IPS-15b (cell line): ENCODE results near the gene LIFR.

Experiments
- H3K27me3 ChIP-seq: one replicate; pipeline ENCODE4 v1.6.1; 2013; ENCODE audit warnings: low read length; ENCODE audit not compliant: control insufficient read depth, insufficient read depth
- H3K36me3 ChIP-seq: one replicate; pipeline ENCODE4 v1.6.1; 2013; ENCODE audit warnings: low read length; ENCODE audit not compliant: control insufficient read depth, insufficient read depth
- H3K4me1 ChIP-seq: one replicate; pipeline ENCODE4 v1.6.1; 2013; ENCODE audit warnings: mild to moderate bottlenecking, low read length; ENCODE audit not compliant: control insufficient read depth, insufficient read depth
- H3K4me3 ChIP-seq: one replicate; pipeline ENCODE4 v1.5.1; 2013; ENCODE audit warnings: low read depth, low read length
- H3K9ac ChIP-seq: one replicate; pipeline ENCODE4 v1.6.1; 2013; ENCODE audit warnings: low read depth, mild to moderate bottlenecking, low read length
- H3K9me3 ChIP-seq: one replicate; pipeline ENCODE4 v1.6.1; 2013; ENCODE audit warnings: mild to moderate bottlenecking, low read length; ENCODE audit not compliant: control insufficient read depth, insufficient read depth

LIFR gene

GRCh38 chr5:38468202-38468673, 88.2 kb downstream of the LIFR start:
- Histone ChIP-seq H3K36me3 (no peaks in the 10 kb centered on the region), H3K9me3 (no peaks in the 10 kb centered on the region), H3K4me1 (no peaks in the 10 kb centered on the region), H3K27me3 (no peaks in the 10 kb centered on the region), H3K4me3 (no peak overlapping the region), H3K9ac (no peak overlapping the region)

DNA sequence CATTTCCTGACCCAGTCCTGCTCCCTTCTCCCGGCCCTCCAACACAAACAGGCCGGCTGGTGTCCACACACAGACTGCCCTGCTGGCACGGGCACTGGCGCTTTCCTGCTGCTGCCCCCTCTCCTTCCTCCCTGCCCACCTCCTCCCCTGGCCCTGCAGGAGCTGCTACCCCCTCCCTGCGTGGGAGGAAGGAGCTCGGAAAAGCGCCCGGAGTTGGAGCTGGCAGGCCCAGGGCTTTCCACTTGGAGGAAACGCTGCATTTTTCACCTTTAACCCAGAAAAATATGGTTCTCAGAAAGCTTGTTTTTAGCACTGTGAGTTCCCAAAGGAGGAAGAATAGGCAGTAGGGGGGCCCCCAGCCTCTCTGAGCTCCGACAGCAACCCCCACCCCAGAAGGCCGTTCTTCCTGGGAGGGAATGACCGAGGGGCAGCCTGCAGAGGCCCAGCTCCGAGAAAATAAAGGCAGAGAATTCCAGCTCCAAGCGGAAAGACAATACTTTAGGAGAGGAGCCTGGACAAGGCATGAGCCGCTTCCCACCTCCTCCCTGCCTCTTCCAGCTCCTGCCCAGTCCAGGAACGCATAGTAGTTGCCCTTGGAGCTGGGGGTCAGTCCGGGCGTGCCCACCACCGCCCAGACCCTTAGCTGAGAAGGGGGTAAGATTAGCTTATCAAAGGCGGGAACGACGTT, 88.9 kb downstream of the LIFR start:
- no peak overlapping the region for H3K4me3 ChIP-seq
- no peaks in the 10 kb centered on the region for H3K4me1 ChIP-seq
- H3K27me3 ChIP-seq: no peaks in the 10 kb centered on the region
- H3K9ac ChIP-seq: no peak overlapping the region
- no peaks in the 10 kb centered on the region for H3K9me3 ChIP-seq
- no peaks in the 10 kb centered on the region for H3K36me3 ChIP-seq

DNA sequence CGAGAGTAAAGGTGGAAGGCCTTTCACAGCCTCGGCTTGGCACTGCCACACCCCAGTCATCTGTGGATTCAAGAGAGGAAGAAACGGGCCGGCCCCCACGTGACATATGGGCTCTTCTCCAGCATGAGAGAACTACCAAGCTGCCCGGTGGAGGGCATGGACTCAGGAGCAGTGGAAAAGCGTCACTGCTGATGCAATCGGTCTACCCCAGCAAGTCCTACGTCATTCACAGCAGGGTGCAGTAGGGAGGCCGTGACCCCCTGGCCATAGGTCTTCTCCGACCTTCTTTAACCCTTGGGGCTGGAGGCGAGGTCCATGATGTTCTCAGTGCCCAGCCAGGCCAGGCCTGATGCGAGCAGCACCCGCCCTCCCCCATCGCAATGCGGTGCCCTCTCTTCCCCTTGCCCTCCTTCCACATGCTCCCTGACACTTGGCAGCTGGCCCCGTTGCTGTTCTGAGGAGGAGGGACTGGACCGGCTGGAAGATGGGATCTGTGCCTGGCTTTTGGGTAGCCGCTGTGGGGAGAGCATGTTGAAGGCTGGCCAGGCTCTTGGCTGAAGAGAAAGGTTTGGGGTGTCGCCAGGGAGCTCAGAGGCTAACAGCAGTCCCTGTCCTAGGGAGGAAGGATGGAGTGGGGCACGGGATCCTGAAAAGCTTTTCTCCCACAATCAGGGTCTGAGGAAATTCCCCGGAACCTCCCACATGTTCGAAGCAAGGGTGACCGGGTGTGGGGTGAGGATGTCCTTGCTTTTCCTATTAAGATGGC, 89.8 kb downstream of the LIFR start:
- Histone ChIP-seq H3K9ac (no peak overlapping the region), H3K27me3 (no peaks in the 10 kb centered on the region), H3K9me3 (no peaks in the 10 kb centered on the region), H3K4me3 (no peak overlapping the region), H3K36me3 (no peaks in the 10 kb centered on the region), H3K4me1 (no peaks in the 10 kb centered on the region)

DNA sequence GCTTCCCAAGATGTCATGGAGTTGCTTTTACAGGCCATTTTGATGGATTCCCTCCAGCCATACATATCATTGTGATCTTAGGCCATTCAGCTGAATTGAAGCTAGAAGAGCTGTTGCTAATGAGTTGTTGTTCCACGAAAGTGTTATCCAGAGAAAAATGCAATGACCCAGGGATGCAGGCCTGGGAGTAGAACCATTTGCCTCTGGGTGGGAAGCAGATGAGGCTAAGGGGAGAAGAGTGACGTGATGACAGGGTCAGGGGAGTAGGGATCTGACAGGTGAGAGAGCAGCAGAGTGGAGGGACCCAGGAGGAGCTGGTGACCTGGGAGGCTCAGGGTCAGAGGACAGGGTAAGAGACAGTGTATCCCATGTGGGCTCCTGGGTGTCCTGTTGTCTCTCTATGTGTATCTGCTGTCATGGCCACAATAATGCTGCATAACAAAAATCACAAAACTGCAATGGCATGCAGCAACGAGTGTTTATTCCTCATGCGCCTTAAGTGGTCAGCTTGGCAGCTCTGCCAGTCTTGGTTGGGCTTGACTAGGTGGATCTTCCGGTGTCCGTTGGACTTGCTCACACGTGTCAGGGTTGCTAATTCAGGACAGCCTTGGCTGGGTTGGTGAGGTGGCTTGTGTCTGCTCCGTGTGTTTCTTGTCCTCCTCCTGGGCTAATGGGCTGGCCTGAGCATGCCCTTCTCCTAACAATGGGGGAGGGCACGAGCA, 90.6 kb downstream of the LIFR start:
- H3K9ac ChIP-seq: no peak overlapping the region
- no peak overlapping the region for H3K4me3 ChIP-seq

GRCh38 chr5:38465061-38465460, 91.4 kb downstream of the LIFR start:
- no peak overlapping the region for H3K9ac ChIP-seq
- H3K27me3 ChIP-seq: no peaks in the 10 kb centered on the region
- no peaks in the 10 kb centered on the region for H3K4me1 ChIP-seq
- no peaks in the 10 kb centered on the region for H3K9me3 ChIP-seq
- no peaks in the 10 kb centered on the region for H3K36me3 ChIP-seq
- no peak overlapping the region for H3K4me3 ChIP-seq

More for the DNA sequence above, 90.6 kb downstream of the LIFR start:
- H3K4me1 ChIP-seq: no peaks in the 10 kb centered on the region
- no peaks in the 10 kb centered on the region for H3K27me3 ChIP-seq
- H3K9me3 ChIP-seq: no peaks in the 10 kb centered on the region
- no peaks in the 10 kb centered on the region for H3K36me3 ChIP-seq

- no peaks in the 10 kb centered on the region for H3K4me1 ChIP-seq
- no peaks in the 10 kb centered on the region for H3K27me3 ChIP-seq
- H3K9ac ChIP-seq: no peak overlapping the region
- no peaks in the 10 kb centered on the region for H3K36me3 ChIP-seq
- H3K4me3 ChIP-seq: no peak overlapping the region
- H3K9me3 ChIP-seq: no peaks in the 10 kb centered on the region
Observed at GRCh38 chr5:38463634-38464521, 92.6 kb downstream of the LIFR start.

DNA sequence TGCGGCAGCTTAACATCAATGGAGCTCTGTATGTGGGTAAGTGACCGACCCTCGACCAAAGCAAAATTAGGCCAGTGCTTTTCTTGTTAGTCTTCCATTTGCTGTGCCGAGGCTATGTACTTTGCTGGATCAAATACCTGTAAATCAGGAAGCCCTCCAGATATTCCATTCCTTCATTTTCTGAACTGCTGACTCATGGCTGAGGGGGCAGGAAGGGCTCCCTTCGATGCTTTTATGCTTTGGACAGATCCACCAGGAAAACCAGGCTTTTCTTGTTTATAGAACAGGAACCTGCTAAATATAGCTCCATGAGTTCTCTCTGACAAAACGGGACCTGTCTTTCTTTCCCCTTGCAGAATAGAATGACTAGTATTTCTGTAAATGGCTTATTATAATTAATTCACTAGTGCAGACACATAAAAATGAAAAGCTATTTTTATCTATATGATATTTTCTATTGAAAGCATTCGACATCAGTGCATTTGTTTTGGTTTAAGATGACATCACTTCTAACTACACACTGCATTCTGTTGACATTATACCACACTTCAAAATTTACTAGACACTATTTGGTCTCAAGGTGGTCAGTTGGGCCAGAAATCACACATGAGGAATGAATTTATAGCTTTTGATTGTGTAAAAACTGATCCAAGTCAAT, 93.3 kb downstream of the LIFR start:
- Histone ChIP-seq H3K27me3 (no peaks in the 10 kb centered on the region), H3K4me3 (no peak overlapping the region), H3K36me3 (no peaks in the 10 kb centered on the region), H3K9ac (no peak overlapping the region), H3K4me1 (no peaks in the 10 kb centered on the region), H3K9me3 (no peaks in the 10 kb centered on the region)

DNA sequence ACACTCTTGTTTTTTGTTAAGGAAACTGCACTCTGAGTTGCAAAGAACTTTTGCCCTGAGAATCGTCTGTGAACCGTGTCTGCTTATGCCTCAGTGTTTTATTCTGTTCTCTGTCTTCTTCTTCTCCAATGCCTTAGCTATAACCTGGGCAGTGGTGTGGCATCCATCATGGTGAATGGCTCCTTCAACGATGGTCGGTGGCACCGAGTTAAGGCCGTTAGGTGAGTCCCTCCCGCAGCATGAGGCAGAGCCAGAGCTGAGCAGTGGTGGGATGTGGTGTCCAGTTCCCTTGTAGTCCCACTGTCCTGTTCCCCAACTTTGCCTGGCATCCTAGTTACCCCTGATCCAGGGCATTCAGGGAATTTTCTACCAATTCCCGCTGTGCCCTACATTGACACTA, 98.3 kb downstream of the LIFR start:
- no peak overlapping the region for H3K9ac ChIP-seq
- H3K4me1 ChIP-seq: no peaks in the 10 kb centered on the region
- H3K4me3 ChIP-seq: no peak overlapping the region
- H3K9me3 ChIP-seq: no peaks in the 10 kb centered on the region
- H3K36me3 ChIP-seq: no peaks in the 10 kb centered on the region
- H3K27me3 ChIP-seq: no peaks in the 10 kb centered on the region

DNA sequence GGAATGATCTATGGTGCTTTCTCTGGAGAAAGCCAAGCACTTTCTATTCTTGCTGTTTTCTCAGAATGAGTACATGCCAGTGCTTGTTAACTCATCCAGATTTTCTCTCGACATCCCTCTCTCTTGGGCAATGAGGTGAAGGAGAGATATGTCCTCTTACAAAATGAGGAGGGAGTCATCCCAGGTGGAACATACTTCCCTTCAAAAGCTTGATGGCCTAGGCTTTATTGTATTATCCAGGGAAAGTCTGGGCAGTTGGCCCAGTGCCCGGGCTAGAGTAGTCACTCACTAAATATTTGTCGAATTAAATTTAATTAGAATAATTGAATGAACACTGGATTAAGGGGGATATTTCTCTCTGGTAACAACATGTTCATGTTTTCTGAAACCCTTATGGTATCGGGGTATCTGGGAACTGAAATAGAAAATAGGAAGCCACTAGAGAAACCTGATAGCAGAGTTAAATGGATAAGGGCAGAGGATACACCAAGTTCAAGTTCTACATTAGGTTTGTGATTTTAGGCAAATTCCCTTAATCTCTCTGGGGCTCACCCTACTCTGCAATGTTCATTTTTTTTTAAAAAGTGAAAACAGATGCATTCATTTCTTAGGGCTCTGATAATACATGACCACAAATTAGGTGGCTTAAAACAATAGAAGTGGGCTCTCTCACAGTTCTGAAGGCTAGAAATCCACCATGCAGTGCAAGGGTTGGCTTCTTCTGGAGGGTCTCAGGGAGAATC, 99.6 kb downstream of the LIFR start:
- Histone ChIP-seq H3K4me3 (no peak overlapping the region), H3K4me1 (no peaks in the 10 kb centered on the region), H3K36me3 (no peaks in the 10 kb centered on the region), H3K9ac (no peak overlapping the region), H3K27me3 (no peaks in the 10 kb centered on the region), H3K9me3 (no peaks in the 10 kb centered on the region)

DNA sequence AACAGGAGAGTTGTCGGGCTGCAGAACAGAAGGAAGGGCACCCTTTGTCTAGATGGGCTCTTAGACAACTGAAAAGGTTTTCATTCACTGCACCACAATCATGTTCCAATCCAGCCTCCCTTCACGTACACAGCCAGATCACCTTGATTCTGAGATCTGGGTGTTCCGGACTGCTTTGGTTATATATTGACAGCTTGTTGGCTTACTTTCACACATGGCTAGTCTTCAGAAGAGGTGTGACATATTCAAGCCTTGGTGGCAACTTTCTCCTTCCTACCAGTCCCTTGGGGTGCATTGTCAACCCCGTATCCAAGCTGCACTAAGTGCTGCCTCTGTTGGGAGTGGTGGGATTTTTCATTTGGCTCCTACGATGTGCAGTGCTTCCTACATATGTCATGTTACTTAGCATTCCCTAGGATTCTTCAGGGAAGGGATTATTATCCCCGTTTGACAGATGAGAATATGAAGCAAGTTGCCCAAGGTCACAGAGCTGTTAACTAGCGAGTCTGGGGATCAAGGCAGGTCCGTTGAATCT, 100.6 kb downstream of the LIFR start:
- Histone ChIP-seq H3K4me1 (no peaks in the 10 kb centered on the region), H3K27me3 (no peaks in the 10 kb centered on the region), H3K9me3 (no peaks in the 10 kb centered on the region), H3K9ac (no peak overlapping the region), H3K4me3 (no peak overlapping the region), H3K36me3 (no peaks in the 10 kb centered on the region)
